ENCODE results near the gene PPFIA4. TPM values are rescaled to one million over a fixed set of nuclear protein-coding genes. Genes with fewer than 3 reads are reported as not detected.

The PPFIA4 gene
- polyA plus RNA-seq, 1 experiment = 3.8 TPM

DNA sequence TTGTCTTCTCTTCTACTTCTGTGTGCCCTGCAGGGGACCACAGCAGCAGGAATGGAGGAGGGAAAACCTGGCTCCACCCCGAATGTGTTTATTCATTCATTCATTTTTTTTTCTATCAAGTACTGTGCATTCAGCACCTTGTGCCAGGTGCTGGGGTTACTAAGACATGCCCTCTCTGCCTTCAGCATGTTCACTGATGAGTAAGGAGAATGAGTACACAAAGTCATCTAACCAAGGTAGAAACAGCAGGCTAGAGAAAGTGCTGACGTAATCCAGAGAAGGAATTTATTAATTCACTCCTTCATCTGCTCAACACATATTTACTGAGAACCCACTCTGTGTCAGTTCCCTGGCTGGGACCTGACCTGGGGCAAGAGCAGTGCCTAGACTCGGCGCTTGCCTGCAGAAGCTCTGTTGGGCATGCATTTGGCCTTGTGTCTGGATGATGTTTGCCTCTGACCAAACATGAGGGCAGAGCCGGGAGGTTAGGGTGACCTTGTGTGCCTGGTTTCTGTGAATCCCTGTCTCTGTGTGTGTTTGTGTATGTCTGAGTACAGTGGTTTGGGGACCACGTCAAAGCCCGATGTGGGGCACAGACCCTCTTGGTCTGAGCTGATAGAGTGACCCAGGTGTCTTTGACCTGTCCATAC, 62.8 kb downstream of the PPFIA4 start:
- DNase-seq (ENCODE audit: low read depth) = no peak
- Histone ChIP-seq H3K4me3 (ENCODE audit: low read depth, low read length) (no peak overlapping the region), H3K27me3 (ENCODE audit: control insufficient read depth, insufficient read depth, low read length) (peaks cover 29% of the 10 kb centered on the region), H3K36me3 (ENCODE audit: control insufficient read depth, insufficient read depth, low read length) (no peaks in the 10 kb centered on the region)
- TF ChIP-seq, protein P1, sequence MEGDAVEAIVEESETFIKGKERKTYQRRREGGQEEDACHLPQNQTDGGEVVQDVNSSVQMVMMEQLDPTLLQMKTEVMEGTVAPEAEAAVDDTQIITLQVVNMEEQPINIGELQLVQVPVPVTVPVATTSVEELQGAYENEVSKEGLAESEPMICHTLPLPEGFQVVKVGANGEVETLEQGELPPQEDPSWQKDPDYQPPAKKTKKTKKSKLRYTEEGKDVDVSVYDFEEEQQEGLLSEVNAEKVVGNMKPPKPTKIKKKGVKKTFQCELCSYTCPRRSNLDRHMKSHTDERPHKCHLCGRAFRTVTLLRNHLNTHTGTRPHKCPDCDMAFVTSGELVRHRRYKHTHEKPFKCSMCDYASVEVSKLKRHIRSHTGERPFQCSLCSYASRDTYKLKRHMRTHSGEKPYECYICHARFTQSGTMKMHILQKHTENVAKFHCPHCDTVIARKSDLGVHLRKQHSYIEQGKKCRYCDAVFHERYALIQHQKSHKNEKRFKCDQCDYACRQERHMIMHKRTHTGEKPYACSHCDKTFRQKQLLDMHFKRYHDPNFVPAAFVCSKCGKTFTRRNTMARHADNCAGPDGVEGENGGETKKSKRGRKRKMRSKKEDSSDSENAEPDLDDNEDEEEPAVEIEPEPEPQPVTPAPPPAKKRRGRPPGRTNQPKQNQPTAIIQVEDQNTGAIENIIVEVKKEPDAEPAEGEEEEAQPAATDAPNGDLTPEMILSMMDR (IDR thresholded peaks at IDR 0.05; ENCODE audit: insufficient read depth, low read depth, low read length) = no peak
- ChIA-PET POLR2A (no interaction called here), CTCF (no interaction called here)

DNA sequence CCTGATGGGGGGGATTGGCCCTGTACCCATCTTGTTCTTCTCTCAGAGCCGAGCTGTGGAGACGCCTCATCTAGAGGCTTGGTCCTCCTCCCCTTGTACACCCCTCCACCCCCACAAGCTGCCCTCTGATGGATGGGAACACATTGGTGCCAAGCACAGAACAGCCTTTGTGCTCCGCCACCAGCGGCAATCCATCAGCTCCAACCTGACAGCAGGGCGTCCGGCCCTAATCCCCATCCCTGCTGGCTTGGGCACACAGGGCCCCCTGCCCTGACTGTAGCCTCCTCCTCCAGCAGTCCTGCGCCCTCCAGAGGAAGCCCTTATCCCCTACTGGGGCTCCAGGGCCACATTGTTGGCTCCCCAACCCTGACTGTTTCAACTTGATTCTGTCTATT, 63.4 kb downstream of the PPFIA4 start:
- ChIA-PET POLR2A (no interaction called here), CTCF (no interaction called here)
- H3K36me3 ChIP-seq (ENCODE audit: control insufficient read depth, insufficient read depth, low read length) = no peaks in the 10 kb centered on the region
- H3K27me3 ChIP-seq (ENCODE audit: control insufficient read depth, insufficient read depth, low read length) = peaks cover 29% of the 10 kb centered on the region
- TF ChIP-seq, protein P1 (IDR thresholded peaks at IDR 0.05; ENCODE audit: insufficient read depth, low read depth, low read length) = no peak
- no peak for DNase-seq (ENCODE audit: low read depth)
- H3K4me3 ChIP-seq (ENCODE audit: low read depth, low read length) = no peak overlapping the region

DNA sequence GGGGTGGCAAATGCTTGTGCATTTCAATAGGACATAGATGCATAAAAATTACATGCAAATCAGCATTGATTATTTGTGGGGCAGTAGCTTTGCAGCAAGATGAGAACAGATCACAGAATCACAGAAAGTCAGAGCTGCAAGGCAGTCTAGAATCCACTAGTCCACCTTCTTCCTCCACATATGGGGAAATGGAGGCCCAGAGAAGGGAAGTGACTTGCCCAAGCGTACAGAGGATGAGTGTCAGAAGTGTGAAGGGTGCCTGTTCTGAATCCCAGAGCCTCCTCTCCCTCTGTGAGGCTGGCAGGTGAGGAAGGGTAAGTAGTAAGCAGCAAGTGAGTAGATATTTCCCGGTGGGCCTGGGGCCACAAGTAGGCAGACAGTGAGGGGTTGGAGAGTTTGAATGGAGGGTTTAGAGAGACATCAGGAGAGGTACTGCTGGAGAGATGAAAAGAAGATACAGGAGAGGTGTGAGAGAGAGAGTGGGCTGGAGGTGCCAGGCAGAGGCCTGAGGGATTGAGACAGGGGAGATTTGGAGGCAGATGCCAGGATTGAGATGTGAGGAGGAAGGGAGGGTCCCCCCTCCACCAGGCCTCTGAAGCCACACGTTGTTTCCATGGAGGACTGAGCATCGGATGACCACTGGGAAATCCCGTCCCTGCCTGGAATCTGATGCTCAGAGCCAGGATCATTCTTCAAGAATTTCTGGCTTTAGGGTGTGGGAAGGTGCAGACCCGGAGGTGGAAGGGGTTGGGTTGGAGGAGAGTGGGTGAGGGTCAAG, 64.3 kb downstream of the PPFIA4 start:
- no peak for DNase-seq (ENCODE audit: low read depth)
- POLR2A ChIA-PET = interaction anchor here (0.6 kb wide), 1 partner anchor 12 kb away, joined by 3 read pairs; no protein-coding TSS in a partner anchor
- no peaks in the 10 kb centered on the region for H3K36me3 ChIP-seq (ENCODE audit: control insufficient read depth, insufficient read depth, low read length)
- H3K27me3 ChIP-seq (ENCODE audit: control insufficient read depth, insufficient read depth, low read length) = peaks cover 29% of the 10 kb centered on the region
- H3K4me3 ChIP-seq (ENCODE audit: low read depth, low read length) = no peak overlapping the region
- TF ChIP-seq, protein P1 (IDR thresholded peaks at IDR 0.05; ENCODE audit: insufficient read depth, low read depth, low read length) = no peak
- CTCF ChIA-PET = interaction anchor here (1.3 kb wide), 1 partner anchor 35 kb away, joined by 4 read pairs; no protein-coding TSS in a partner anchor

DNA sequence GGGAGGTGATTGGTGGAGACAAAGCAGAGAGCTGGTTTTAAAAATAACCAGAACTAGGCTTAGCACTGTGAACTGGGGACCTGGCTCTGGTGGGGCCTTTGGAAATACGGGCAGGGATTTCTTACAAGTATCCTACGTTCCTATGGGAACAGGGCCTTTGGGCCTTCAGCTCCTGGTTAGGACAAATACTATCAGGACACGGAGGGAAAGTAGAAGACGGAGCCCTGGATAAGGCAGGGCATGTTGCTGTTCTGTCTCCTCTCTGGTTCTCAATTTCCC, 64.8 kb downstream of the PPFIA4 start:
- DNase-seq (ENCODE audit: low read depth) = no peak
- CTCF ChIA-PET = interaction anchor here (1.3 kb wide), 1 partner anchor 35 kb away, joined by 4 read pairs; no protein-coding TSS in a partner anchor
- POLR2A ChIA-PET = no interaction called here
- Histone ChIP-seq H3K4me3 (ENCODE audit: low read depth, low read length) (no peak overlapping the region), H3K27me3 (ENCODE audit: control insufficient read depth, insufficient read depth, low read length) (peaks cover 29% of the 10 kb centered on the region), H3K36me3 (ENCODE audit: control insufficient read depth, insufficient read depth, low read length) (no peaks in the 10 kb centered on the region)
- TF ChIP-seq, protein P1 (IDR thresholded peaks at IDR 0.05; ENCODE audit: insufficient read depth, low read depth, low read length) = no peak

DNA sequence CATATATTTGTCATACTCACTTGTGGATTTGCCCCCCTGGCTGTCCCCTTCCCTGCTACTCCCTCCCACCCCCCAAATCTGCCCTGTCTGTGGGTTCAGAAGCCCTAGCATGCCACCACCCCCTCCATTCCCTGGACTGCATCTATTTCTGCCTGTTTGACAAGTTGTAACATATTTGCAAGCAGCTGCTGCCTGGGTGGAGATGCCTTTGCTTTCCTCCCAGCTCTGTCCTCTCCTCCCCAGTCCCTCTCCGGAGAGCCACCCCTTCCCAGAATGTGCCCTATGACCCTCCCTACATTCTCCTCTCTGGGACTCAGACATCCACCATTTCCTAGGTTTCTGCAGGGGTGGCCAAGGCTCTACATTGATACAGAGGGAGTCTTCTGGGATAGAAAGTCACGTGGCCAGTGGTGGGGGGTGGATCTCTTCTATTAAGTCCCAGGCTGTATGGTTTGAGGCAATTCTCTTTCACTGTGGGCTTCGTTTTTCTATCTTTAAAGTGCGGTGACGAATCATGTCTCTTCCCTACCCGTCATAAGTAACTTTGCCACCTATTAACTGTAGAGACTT, 65.6 kb downstream of the PPFIA4 start:
- TF ChIP-seq, protein P1 (IDR thresholded peaks at IDR 0.05; ENCODE audit: insufficient read depth, low read depth, low read length) = no peak
- DNase-seq (ENCODE audit: low read depth) = no peak
- CTCF ChIA-PET = interaction anchor here (0.9 to 1.3 kb wide), 2 partner anchors 8 to 34 kb away, joined by 3 to 4 read pairs; no protein-coding TSS in a partner anchor
- H3K4me3 ChIP-seq (ENCODE audit: low read depth, low read length) = no peak overlapping the region
- peaks cover 25% of the 10 kb centered on the region for H3K27me3 ChIP-seq (ENCODE audit: control insufficient read depth, insufficient read depth, low read length)
- H3K36me3 ChIP-seq (ENCODE audit: control insufficient read depth, insufficient read depth, low read length) = no peaks in the 10 kb centered on the region
- POLR2A ChIA-PET = no interaction called here
